H9 (cell line): ENCODE measurements around the gene SLC38A3. TPM values are rescaled to one million over a fixed set of nuclear protein-coding genes. Genes with fewer than 3 reads are reported as not detected.

ENCODE experiments used
- DNase-seq: peaks from one replicate; pipeline ENCODE4 v3.0.0-alpha.2; 2017
- H2AFZ ChIP-seq: one replicate; pipeline ENCODE4 v1.6.1; 2013; ENCODE audit warnings: mild to moderate bottlenecking, low read length, control low read depth, moderate library complexity
- H2AK5ac ChIP-seq: 2 replicates; pipeline ENCODE4 v1.6.1; 2013; ENCODE audit warnings: low read length, control low read depth, mixed read lengths; ENCODE audit not compliant: insufficient read length
- H2BK120ac ChIP-seq: one replicate; pipeline ENCODE4 v1.6.1; 2013; ENCODE audit warnings: low read depth, mild to moderate bottlenecking, low read length, control low read depth, inconsistent platforms; ENCODE audit not compliant: poor library complexity, severe bottlenecking
- H2BK12ac ChIP-seq: 2 replicates; pipeline ENCODE4 v1.6.1; 2013; ENCODE audit warnings: low read length, control low read depth, mixed read lengths, low read depth; ENCODE audit not compliant: insufficient read length
- H2BK15ac ChIP-seq: 2 replicates; pipeline ENCODE4 v1.6.1; 2013; ENCODE audit warnings: low read depth, low read length, control low read depth
- H2BK20ac ChIP-seq: one replicate; pipeline ENCODE4 v1.6.1; 2013; ENCODE audit warnings: low read depth, mild to moderate bottlenecking, low read length, control low read depth, inconsistent platforms; ENCODE audit not compliant: poor library complexity, severe bottlenecking
- H2BK5ac ChIP-seq: 2 replicates; pipeline ENCODE4 v1.6.1; 2013; ENCODE audit warnings: low read length, control low read depth, mixed read lengths; ENCODE audit not compliant: insufficient read length
- H3K14ac ChIP-seq: 2 replicates; pipeline ENCODE4 v1.6.1; 2013; ENCODE audit warnings: low read length, control low read depth; ENCODE audit not compliant: insufficient read depth
- H3K18ac ChIP-seq: 2 replicates; pipeline ENCODE4 v1.6.1; 2013; ENCODE audit warnings: low read depth, mild to moderate bottlenecking, mixed read lengths, low read length, control low read depth; ENCODE audit not compliant: insufficient read length
- H3K23ac ChIP-seq: 2 replicates; pipeline ENCODE4 v1.6.1; 2013; ENCODE audit warnings: low read length, control low read depth, mixed read lengths, low read depth; ENCODE audit not compliant: insufficient read length
- H3K23me2 ChIP-seq: 2 replicates; pipeline ENCODE4 v1.6.1; 2013; ENCODE audit warnings: low read depth, mild to moderate bottlenecking, mixed read lengths, low read length, control low read depth; ENCODE audit not compliant: insufficient read length, poor library complexity, severe bottlenecking
- H3K27ac ChIP-seq: 2 replicates; pipeline ENCODE4 v1.5.1; 2013; ENCODE audit warnings: low read length, control low read depth, mixed read lengths, low read depth; ENCODE audit not compliant: insufficient read length
- H3K27me3 ChIP-seq: 2 replicates; pipeline ENCODE4 v1.6.1; 2013; ENCODE audit warnings: low read length, control low read depth, inconsistent platforms; ENCODE audit not compliant: insufficient read depth
- H3K4ac ChIP-seq: 2 replicates; pipeline ENCODE4 v1.6.1; 2013; ENCODE audit warnings: low read depth, mild to moderate bottlenecking, control low read depth, inconsistent platforms, low read length, moderate library complexity
- H3K4me1 ChIP-seq: 2 replicates; pipeline ENCODE4 v1.6.1; 2013; ENCODE audit warnings: low read length, control low read depth, inconsistent platforms; ENCODE audit not compliant: insufficient read depth
- H3K4me2 ChIP-seq: 2 replicates; pipeline ENCODE4 v1.6.1; 2013; ENCODE audit warnings: low read length, control low read depth, mixed read lengths; ENCODE audit not compliant: insufficient read length, insufficient read depth
- H3K56ac ChIP-seq: 2 replicates; pipeline ENCODE4 v1.6.1; 2013; ENCODE audit warnings: low read depth, mild to moderate bottlenecking, mixed read lengths, low read length, control low read depth; ENCODE audit not compliant: insufficient read length
- H3K79me1 ChIP-seq: 2 replicates; pipeline ENCODE4 v1.6.1; 2013; ENCODE audit warnings: low read depth, mild to moderate bottlenecking, moderate library complexity, low read length, control low read depth, inconsistent platforms; ENCODE audit not compliant: insufficient read depth, poor library complexity, severe bottlenecking
- H3K79me2 ChIP-seq: 2 replicates; pipeline ENCODE4 v1.6.1; 2013; ENCODE audit warnings: low read length, control low read depth, inconsistent platforms; ENCODE audit not compliant: insufficient read depth
- H3K9ac ChIP-seq: 2 replicates; pipeline ENCODE4 v1.6.1; 2013; ENCODE audit warnings: low read length, control low read depth, mixed read lengths; ENCODE audit not compliant: insufficient read length; ENCODE audit errors: extremely low read depth
- H3K9me3 ChIP-seq: one replicate; pipeline ENCODE4 v1.6.1; 2013; ENCODE audit warnings: low read depth, low read length, inconsistent platforms; ENCODE audit not compliant: control insufficient read depth
- H3T11ph ChIP-seq: one replicate; pipeline ENCODE4 v1.6.1; 2013; ENCODE audit warnings: mild to moderate bottlenecking, low read length, control low read depth, inconsistent platforms
- H4K20me1 ChIP-seq: one replicate; pipeline ENCODE4 v1.6.1; 2013; ENCODE audit not compliant: control insufficient read depth, insufficient read length, insufficient read depth
- H4K5ac ChIP-seq: 2 replicates; pipeline ENCODE4 v1.6.1; 2013; ENCODE audit warnings: low read depth, mild to moderate bottlenecking, mixed read lengths, low read length, control low read depth; ENCODE audit not compliant: insufficient read length
- H4K8ac ChIP-seq: replicated peaks from 2 replicates; pipeline ENCODE4 v1.6.1; 2013; ENCODE audit warnings: low read length, control low read depth, mixed read lengths, low read depth; ENCODE audit not compliant: insufficient read length
- H4K91ac ChIP-seq: 2 replicates; pipeline ENCODE4 v1.6.1; 2013; ENCODE audit warnings: low read depth, mild to moderate bottlenecking, moderate library complexity, mixed read lengths, low read length, control low read depth; ENCODE audit not compliant: insufficient read length
- H3K27ac Mint-ChIP-seq, 3 experiments: 2 replicates in 2 of 3; 3 replicates in 1 of 3; pipeline ENCODE4 v1.8.0; 2020 to 2021; ENCODE audit warnings: mixed read lengths in 3 of 3, mild to moderate bottlenecking in 1 of 3, moderate library complexity in 1 of 3
- H3K27me3 Mint-ChIP-seq: 2 replicates; pipeline ENCODE4 v1.8.0; 2021; ENCODE audit warnings: low read depth, mild to moderate bottlenecking, moderate library complexity, mixed read lengths
- H3K36me3 Mint-ChIP-seq, 3 experiments: 2 replicates in 2 of 3; 3 replicates in 1 of 3; pipeline ENCODE4 v1.8.0; 2020 to 2021; ENCODE audit warnings: low read depth in 3 of 3, mixed read lengths in 3 of 3; ENCODE audit not compliant: insufficient read depth in 1 of 3
- H3K4me1 Mint-ChIP-seq, 2 experiments: 2 replicates each; pipeline ENCODE4 v1.8.0; 2020; ENCODE audit warnings: mixed read lengths in 2 of 2
- H3K4me3 Mint-ChIP-seq, 2 experiments: 2 replicates in 1 of 2; 3 replicates in 1 of 2; pipeline ENCODE4 v1.8.0; 2020 to 2021; ENCODE audit warnings: mild to moderate bottlenecking in 2 of 2, mixed read lengths in 2 of 2, moderate library complexity in 1 of 2
- H3K9me3 Mint-ChIP-seq, 2 experiments: 2 replicates in 1 of 2; 3 replicates in 1 of 2; pipeline ENCODE4 v1.8.0; 2020; ENCODE audit warnings: mild to moderate bottlenecking in 2 of 2, mixed read lengths in 2 of 2, moderate library complexity in 1 of 2
- CTCF ChIP-seq: fragments of 200-600 bp; sonication (generic); conservative IDR thresholded peaks from 3 replicates; pipeline ENCODE4 v1.8.0; 2021; ENCODE audit warnings: antibody characterized with exemption, mild to moderate bottlenecking
- WGBS: extraction: QIAGEN DNeasy Blood & Tissue Kit; methylation state at CpG from one replicate; pipeline ENCODE4 v1.1.7; 2013; ENCODE audit warnings: missing lambda C conversion rate, low lambda C conversion rate, mixed read lengths; ENCODE audit not compliant: insufficient read length; ENCODE audit errors: extremely low coverage; 5-methylcytosine and 5-hydroxymethylcytosine counted together
- total RNA-seq: library from RNA; stranded (reverse); gene quantifications from 2 replicates; pipeline ENCODE4 v1.2.1, GENCODE V29; 2021

Gene SLC38A3
- total RNA-seq, 1 experiment from 2014 or later: 1.4 TPM

- no peak overlapping the region for H3K23ac ChIP-seq
- no peak overlapping the region for H3K56ac ChIP-seq
- no CpG with 5 or more reads among the region's 3 CpGs for WGBS
- H3K27ac Mint-ChIP-seq: peak overlapping the region in 1 of 3 experiments; percentile 54; a peak in 2 of 7 replicates
- no peak overlapping the region for H2AFZ ChIP-seq
- no peak overlapping the region for H3K9ac ChIP-seq
- no peak overlapping the region for H3K14ac ChIP-seq
- no peak overlapping the region for H2AK5ac ChIP-seq
- H2BK5ac ChIP-seq: no peak overlapping the region
- no peak for TF ChIP-seq CTCF
- H4K8ac ChIP-seq: no peak overlapping the region
- H3K9me3 ChIP-seq: no peaks in the 10 kb centered on the region
- no peak overlapping the region for H3K4me2 ChIP-seq
- H3K18ac ChIP-seq: no peak overlapping the region
- H3K27me3 Mint-ChIP-seq: peaks cover 28% of the 10 kb centered on the region
- H2BK15ac ChIP-seq: 0 out of 2 replicates have a peak overlapping the region, but pooled peaks have one; percentile 17
- no peaks in the 10 kb centered on the region for H3K4me1 ChIP-seq
- no peak overlapping the region for H4K91ac ChIP-seq
- H2BK120ac ChIP-seq: no peak overlapping the region
- peaks cover 36 to 53% of the 10 kb centered on the region in 2 experiments for H3K4me1 Mint-ChIP-seq
- H3K27ac ChIP-seq: no peak overlapping the region
- no peak overlapping the region for H2BK12ac ChIP-seq
- no peak overlapping the region for H3K4ac ChIP-seq
- H3K79me2 ChIP-seq: no peaks in the 10 kb centered on the region
- H3K36me3 Mint-ChIP-seq: no peaks in the 10 kb centered on the region; a peak in 1 of 7 replicates
- no peak for DNase-seq
- no peak overlapping the region for H3T11ph ChIP-seq
- no peak overlapping the region for H2BK20ac ChIP-seq
- H4K5ac ChIP-seq: no peak overlapping the region
- H3K23me2 ChIP-seq: peaks cover 12% of the 10 kb centered on the region
- H3K79me1 ChIP-seq: no peaks in the 10 kb centered on the region
- peaks cover 2 to 4% of the 10 kb centered on the region in 2 experiments; a peak in 3 of 5 replicates for H3K9me3 Mint-ChIP-seq
- no peak overlapping the region; a peak in 1 of 5 replicates for H3K4me3 Mint-ChIP-seq
- no peaks in the 10 kb centered on the region for H3K27me3 ChIP-seq
- H4K20me1 ChIP-seq: no peaks in the 10 kb centered on the region
Measured at GRCh38 chr3:50229490-50229889, 24.4 kb downstream of the SLC38A3 start.
